Astrocyte of the spinal cord (primary cell): Measurements from ENCODE around the gene ADARB2.

Source experiments
- DNase-seq: peaks from one replicate; pipeline ENCODE4 v3.0.0; 2011; ENCODE audit warnings: low read depth, low spot score
- H3K4me3 ChIP-seq: 2 replicates; pipeline ENCODE4 v1.5.1; 2011; ENCODE audit warnings: low read depth, mild to moderate bottlenecking, low read length, moderate library complexity
- in situ Hi-C: cut with HindIII; loops from 2 replicates; pipeline ENCODE4 v1.10.0; 2017; ENCODE audit warnings: low sequenced_read_pairs
- TF ChIP-seq, protein P1 (sequence below): IDR thresholded peaks from 2 replicates; pipeline ENCODE4 v1.5.1; 2012; ENCODE audit warnings: low read depth, mild to moderate bottlenecking, low read length, inconsistent platforms

Gene ADARB2

DNA sequence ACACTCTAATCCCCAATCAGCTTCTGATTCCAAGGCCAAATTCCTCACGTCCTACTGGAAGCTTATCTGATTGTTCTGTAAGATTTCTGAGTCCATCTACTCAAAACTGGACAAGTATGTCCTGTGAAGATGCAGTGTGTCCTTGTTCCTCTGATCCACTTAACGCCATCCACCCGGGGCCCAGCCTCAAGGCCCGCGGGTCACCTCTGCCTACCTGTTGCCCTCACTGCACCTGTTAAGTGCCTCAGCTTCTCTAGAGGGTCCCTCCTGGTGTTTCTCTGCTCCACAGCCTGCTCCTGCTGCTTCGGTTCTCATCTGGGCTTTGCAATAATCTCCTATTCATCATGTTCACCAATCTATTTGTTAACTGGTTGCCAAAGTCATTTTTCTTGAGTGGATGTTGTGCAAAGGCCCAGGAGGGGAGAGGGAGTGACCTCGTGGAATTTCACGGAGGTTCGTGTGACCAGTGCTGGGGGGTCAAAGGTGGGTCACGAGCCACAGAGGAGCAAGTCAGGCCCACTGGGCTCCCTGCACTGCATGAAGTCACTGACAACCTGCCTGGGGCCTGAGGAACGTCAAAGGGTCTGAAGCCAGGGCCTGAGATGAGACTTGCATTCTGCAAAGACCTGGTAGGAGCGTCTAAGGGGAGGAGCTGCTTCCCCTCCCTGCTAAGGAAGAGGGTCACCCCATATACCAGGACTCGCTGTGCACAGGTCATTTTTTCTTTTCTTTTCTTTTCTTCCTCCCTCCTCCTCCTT lies 343.0 kb downstream of the ADARB2 start:
- no peak for DNase-seq
- TF ChIP-seq, protein P1, sequence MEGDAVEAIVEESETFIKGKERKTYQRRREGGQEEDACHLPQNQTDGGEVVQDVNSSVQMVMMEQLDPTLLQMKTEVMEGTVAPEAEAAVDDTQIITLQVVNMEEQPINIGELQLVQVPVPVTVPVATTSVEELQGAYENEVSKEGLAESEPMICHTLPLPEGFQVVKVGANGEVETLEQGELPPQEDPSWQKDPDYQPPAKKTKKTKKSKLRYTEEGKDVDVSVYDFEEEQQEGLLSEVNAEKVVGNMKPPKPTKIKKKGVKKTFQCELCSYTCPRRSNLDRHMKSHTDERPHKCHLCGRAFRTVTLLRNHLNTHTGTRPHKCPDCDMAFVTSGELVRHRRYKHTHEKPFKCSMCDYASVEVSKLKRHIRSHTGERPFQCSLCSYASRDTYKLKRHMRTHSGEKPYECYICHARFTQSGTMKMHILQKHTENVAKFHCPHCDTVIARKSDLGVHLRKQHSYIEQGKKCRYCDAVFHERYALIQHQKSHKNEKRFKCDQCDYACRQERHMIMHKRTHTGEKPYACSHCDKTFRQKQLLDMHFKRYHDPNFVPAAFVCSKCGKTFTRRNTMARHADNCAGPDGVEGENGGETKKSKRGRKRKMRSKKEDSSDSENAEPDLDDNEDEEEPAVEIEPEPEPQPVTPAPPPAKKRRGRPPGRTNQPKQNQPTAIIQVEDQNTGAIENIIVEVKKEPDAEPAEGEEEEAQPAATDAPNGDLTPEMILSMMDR = no peak
- in situ Hi-C loops = no loop called here
- no peak overlapping the region for H3K4me3 ChIP-seq

DNA sequence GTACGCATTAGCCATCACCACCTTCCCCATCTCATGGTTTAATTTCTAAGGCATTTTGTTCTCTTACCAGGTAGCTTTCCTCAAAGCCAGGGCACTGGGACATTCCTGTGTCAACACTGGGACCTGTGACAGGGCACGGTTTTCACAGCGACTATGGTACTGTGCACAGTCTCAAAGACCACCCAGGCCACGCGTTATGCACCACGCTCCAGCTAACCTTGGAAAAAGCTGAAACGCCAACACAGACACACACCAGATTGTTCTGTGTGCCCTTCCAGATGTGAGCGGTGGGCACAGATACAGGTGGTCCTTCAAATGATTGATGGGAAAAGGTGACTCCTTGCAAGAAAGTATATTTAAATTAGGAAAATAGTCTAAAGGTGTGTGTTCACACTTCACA lies 343.8 kb downstream of the ADARB2 start:
- no peak overlapping the region for H3K4me3 ChIP-seq
- TF ChIP-seq, protein P1 = no peak
- DNase-seq = no peak
- in situ Hi-C loops = no loop called here

DNA sequence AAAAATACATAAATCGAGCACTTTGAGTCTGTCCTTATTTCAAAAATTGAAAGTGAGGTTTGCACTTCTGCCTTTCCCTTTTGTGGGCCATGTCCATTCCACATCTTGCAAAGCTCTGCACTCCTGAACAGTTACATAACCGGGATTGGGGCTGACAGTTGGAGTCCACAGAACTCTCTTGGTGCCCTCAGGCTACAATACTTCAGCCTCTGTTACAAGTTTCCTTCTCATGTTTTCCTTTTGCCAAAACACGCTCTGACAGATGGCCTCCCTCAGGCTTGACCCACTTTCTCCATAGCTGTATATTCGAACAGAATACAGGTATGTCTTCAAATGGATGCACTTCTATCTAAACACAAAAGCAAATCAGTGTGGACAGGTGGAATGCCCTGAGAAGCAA lies 345.2 kb downstream of the ADARB2 start:
- H3K4me3 ChIP-seq = no peak overlapping the region
- in situ Hi-C loops = no loop called here
- DNase-seq = no peak
- TF ChIP-seq, protein P1 = no peak

DNA sequence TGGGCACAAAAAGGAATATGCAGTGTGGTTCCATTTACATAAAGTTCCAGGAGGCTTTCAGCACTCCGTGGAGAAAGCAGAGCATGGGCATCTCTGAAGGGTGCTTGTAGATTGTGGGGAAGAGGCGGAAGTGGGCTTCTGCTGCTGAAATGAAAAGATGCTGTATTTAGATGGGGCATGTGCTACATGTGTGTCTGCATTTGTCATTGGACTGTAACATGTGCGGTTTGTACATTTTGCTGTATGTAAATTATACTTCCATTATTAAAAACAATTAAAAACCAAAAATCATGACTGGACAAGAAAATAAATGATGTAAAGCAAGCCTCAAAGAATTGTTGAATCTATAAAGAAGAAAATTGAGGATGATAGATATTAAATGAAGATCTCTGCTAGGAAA lies 347.1 kb downstream of the ADARB2 start:
- in situ Hi-C loops = no loop called here
- no peak for DNase-seq
- TF ChIP-seq, protein P1 = no peak
- no peak overlapping the region for H3K4me3 ChIP-seq

DNA sequence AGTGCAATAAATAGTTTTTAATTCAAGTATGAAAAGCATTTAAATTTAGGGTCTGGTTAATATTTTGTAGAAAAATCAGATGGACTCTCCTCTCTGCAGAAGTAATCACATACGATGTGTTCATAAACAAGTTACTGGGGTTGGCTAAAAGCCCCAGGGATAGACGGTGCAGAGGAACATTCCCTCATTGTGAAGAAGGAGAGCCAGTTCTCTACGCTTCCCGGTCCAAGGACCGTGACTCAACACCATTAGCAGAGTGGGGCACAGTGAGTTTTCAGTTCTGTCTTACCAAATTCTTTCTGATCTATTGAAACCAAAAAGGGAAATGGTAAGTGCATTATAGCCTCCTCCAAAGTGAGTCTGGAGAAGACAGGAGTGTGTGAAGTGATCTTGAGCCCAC lies 353.3 kb downstream of the ADARB2 start:
- H3K4me3 ChIP-seq = no peak overlapping the region
- TF ChIP-seq, protein P1 = no peak
- in situ Hi-C loops = no loop called here
- no peak for DNase-seq

DNA sequence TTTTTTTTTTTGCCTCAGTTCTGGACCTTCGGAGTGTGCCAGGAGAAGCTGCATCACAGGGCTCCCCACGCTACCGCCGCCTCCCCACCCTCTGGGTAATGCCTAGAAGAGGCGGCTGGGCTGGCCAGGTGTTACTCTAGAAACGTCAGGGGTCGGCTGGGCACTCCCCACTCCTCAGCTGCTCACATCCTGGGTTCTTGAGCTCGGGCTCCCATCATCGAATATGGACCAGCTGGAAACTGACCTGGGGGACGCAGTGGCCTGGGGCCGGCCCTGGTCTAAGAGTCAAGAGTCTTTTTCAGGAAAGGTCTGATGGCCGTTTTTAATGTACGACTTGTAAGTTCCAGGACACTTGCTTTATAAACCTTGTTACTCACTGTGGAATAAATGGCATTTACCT lies 354.6 kb downstream of the ADARB2 start:
- no peak overlapping the region for H3K4me3 ChIP-seq
- in situ Hi-C loops = no loop called here
- TF ChIP-seq, protein P1 = no peak
- no peak for DNase-seq
